ENCODE results near the gene ARHGEF17. TPM values are rescaled to one million over a fixed set of nuclear protein-coding genes. Genes with fewer than 3 reads are reported as not detected.

The ARHGEF17 gene
- total RNA-seq, 4 donors from 2014 or later: 54.0 to 125 (median 61.4) TPM

GRCh38 chr11:73324116-73324515 is 16.0 kb downstream of the ARHGEF17 start:
- intact Hi-C loops (cut with DNase I): no loop called here
- TF ChIP-seq CTCF (IDR thresholded peaks at IDR 0.05) (no peak), POLR2A (IDR thresholded peaks at IDR 0.05) (no peak)
- Histone ChIP-seq H3K4me3 (replicated peaks in 1 of 3) (no peak overlapping the region), H3K27ac (peak overlapping the region; percentile 80 to 99 (median 97)), H3K9me3 (no peaks in the 10 kb centered on the region), H3K4me1 (peaks cover 48 to 89% of the 10 kb centered on the region in 2 donors), H3K36me3 (no peaks in the 10 kb centered on the region), H3K27me3 (no peaks in the 10 kb centered on the region)
- no peak for DNase-seq
- WGBS, 2 donors: 59 to 65% methylated on average over 7 to 9 of the region's 9 CpGs

- Histone ChIP-seq H3K27ac (peak overlapping the region; percentile 80 to 99 (median 97)), H3K9me3 (no peaks in the 10 kb centered on the region), H3K4me1 (peaks cover 51 to 87% of the 10 kb centered on the region in 2 donors), H3K4me3 (replicated peaks in 1 of 3) (no peak overlapping the region), H3K36me3 (no peaks in the 10 kb centered on the region), H3K27me3 (no peaks in the 10 kb centered on the region)
- intact Hi-C loops (cut with DNase I): no loop called here
- TF ChIP-seq CTCF (IDR thresholded peaks at IDR 0.05) (no peak), POLR2A (IDR thresholded peaks at IDR 0.05) (no peak)
- 83 to 93% methylated on average over 2 of the region's 2 CpGs for WGBS, 2 donors
- DNase-seq: no peak
Observed at GRCh38 chr11:73324665-73325035, 16.6 kb downstream of the ARHGEF17 start.

GRCh38 chr11:73325036-73325981 is 17.2 kb downstream of the ARHGEF17 start:
- H3K4me1 ChIP-seq: peaks cover 52 to 87% of the 10 kb centered on the region in 2 donors
- intact Hi-C loops (cut with DNase I): no loop called here
- H3K27me3 ChIP-seq: no peaks in the 10 kb centered on the region
- 74 to 81% methylated on average over 10 to 13 of the region's 13 CpGs for WGBS, 2 donors
- DNase-seq: no peak
- no peaks in the 10 kb centered on the region for H3K9me3 ChIP-seq
- TF ChIP-seq POLR2A (IDR thresholded peaks at IDR 0.05) (no peak), CTCF (IDR thresholded peaks at IDR 0.05) (no peak)
- no peak overlapping the region for H3K4me3 ChIP-seq (replicated peaks in 1 of 3)
- H3K27ac ChIP-seq: peak overlapping the region; percentile 3 to 99 (median 97)
- H3K36me3 ChIP-seq: no peaks in the 10 kb centered on the region

- H3K27me3 ChIP-seq: no peaks in the 10 kb centered on the region
- no peaks in the 10 kb centered on the region for H3K9me3 ChIP-seq
- intact Hi-C loops (cut with DNase I): no loop called here
- peaks cover 54 to 87% of the 10 kb centered on the region in 2 donors for H3K4me1 ChIP-seq
- DNase-seq: peak in 1 of 2 donors; percentile 51
- peak overlapping the region; percentile 36 to 99 (median 97) for H3K27ac ChIP-seq
- 56 to 60% methylated on average over 10 of the region's 10 CpGs for WGBS, 2 donors
- H3K4me3 ChIP-seq (replicated peaks in 1 of 3): no peak overlapping the region
- no peaks in the 10 kb centered on the region for H3K36me3 ChIP-seq
- no peak for TF ChIP-seq POLR2A (IDR thresholded peaks at IDR 0.05)
- TF ChIP-seq CTCF (IDR thresholded peaks at IDR 0.05): no peak
Observed at GRCh38 chr11:73326929-73327811, 19.1 kb downstream of the ARHGEF17 start.

All from thyroid gland (tissue), 4 donors.